GM20431 (cell line): ENCODE data around the gene PLLP.

Source experiments
- in situ Hi-C: fragments of 300-500 bp; cut with MseI, MboI; formaldehyde crosslinking; loops from one replicate; pipeline ENCODE4 v1.15.0; 2020; ENCODE audit warnings: low sequenced_read_pairs; ENCODE audit not compliant: unreplicated experiment

Gene PLLP

GRCh38 chr16:57284209-57284951 is at the start of gene PLLP:
Gene PLLP (minus strand): TSS chr16:57284672. CDS start chr16:57284540, 132 bp downstream.
- in situ Hi-C loops = no loop called here

GRCh38 chr16:57333402-57333801 is 48.9 kb upstream of the PLLP start:
- in situ Hi-C loops = no loop called here

GRCh38 chr16:57331355-57331754 is 46.9 kb upstream of the PLLP start:
- in situ Hi-C loops = no loop called here

GRCh38 chr16:57329718-57330327 is 45.4 kb upstream of the PLLP start:
- in situ Hi-C loops = no loop called here

- in situ Hi-C loops = no loop called here
Measured at GRCh38 chr16:57325458-57325857, 41.0 kb upstream of the PLLP start.

GRCh38 chr16:57324749-57325148 is 40.3 kb upstream of the PLLP start:
- in situ Hi-C loops = no loop called here

- in situ Hi-C loops = no loop called here
Measured at GRCh38 chr16:57319646-57320045, 35.2 kb upstream of the PLLP start.

GRCh38 chr16:57318240-57318970 is 33.9 kb upstream of the PLLP start:
- in situ Hi-C loops = no loop called here

GRCh38 chr16:57316390-57317017 is 32.0 kb upstream of the PLLP start:
- in situ Hi-C loops = no loop called here

- in situ Hi-C loops = no loop called here
Measured at GRCh38 chr16:57315416-57315815, 30.9 kb upstream of the PLLP start.

- in situ Hi-C loops = no loop called here
Measured at GRCh38 chr16:57314161-57314785, 29.8 kb upstream of the PLLP start.

GRCh38 chr16:57313509-57313908 is 29.0 kb upstream of the PLLP start:
- in situ Hi-C loops = no loop called here

- in situ Hi-C loops = no loop called here
Measured at GRCh38 chr16:57310801-57311200, 26.3 kb upstream of the PLLP start.

GRCh38 chr16:57308041-57308440 is 23.6 kb upstream of the PLLP start:
- in situ Hi-C loops = loop anchor here (10.0 kb wide), 1 partner anchor 107 kb away; no protein-coding TSS in a partner anchor

- in situ Hi-C loops = loop anchor here (10.0 kb wide), 1 partner anchor 107 kb away; no protein-coding TSS in a partner anchor
Measured at GRCh38 chr16:57307365-57307764, 22.9 kb upstream of the PLLP start.

- in situ Hi-C loops = loop anchor here (10.0 kb wide), 1 partner anchor 108 kb away; no protein-coding TSS in a partner anchor
Measured at GRCh38 chr16:57306676-57307341, 22.3 kb upstream of the PLLP start.

GRCh38 chr16:57305159-57305811 is 20.8 kb upstream of the PLLP start:
- in situ Hi-C loops = loop anchor here (10.0 kb wide), 1 partner anchor 110 kb away; no protein-coding TSS in a partner anchor

GRCh38 chr16:57304169-57305061 is 19.9 kb upstream of the PLLP start:
- in situ Hi-C loops = loop anchor here (10.0 kb wide), 1 partner anchor 110 kb away; no protein-coding TSS in a partner anchor
